HG03108 (cell line): ENCODE results near the gene DSTN.

Source experiments
- ATAC-seq: cut with Tn5 transposase; IDR thresholded peaks from one replicate; pipeline ENCODE4 v1.9.1; 2021; ENCODE audit warnings: moderate library complexity; ENCODE audit not compliant: unreplicated experiment

Gene DSTN

GRCh38 chr20:17611540-17612286 is 41.8 kb downstream of the DSTN start:
- no peak for ATAC-seq

GRCh38 chr20:17612287-17612991 is 42.6 kb downstream of the DSTN start:
- no peak for ATAC-seq

- ATAC-seq: no peak
These were observed 43.1 kb downstream of the DSTN start for GRCh38 chr20:17612992-17613327.

GRCh38 chr20:17613328-17614175 is 43.7 kb downstream of the DSTN start:
- no peak for ATAC-seq

GRCh38 chr20:17614176-17614811 is 44.4 kb downstream of the DSTN start:
- no peak for ATAC-seq

GRCh38 chr20:17614812-17615644 is 45.2 kb downstream of the DSTN start:
- ATAC-seq: no peak

GRCh38 chr20:17615645-17616479 is 46.0 kb downstream of the DSTN start:
- ATAC-seq: no peak

GRCh38 chr20:17616480-17617211 is 46.8 kb downstream of the DSTN start:
- ATAC-seq: no peak

GRCh38 chr20:17617212-17617867 is 47.5 kb downstream of the DSTN start:
- no peak for ATAC-seq

GRCh38 chr20:17617868-17618672 is 48.2 kb downstream of the DSTN start:
- ATAC-seq: no peak

GRCh38 chr20:17618673-17619013 is 48.8 kb downstream of the DSTN start:
- ATAC-seq: no peak

GRCh38 chr20:17619351-17620093 is 49.6 kb downstream of the DSTN start:
- ATAC-seq: no peak

- no peak for ATAC-seq
These were observed 50.7 kb downstream of the DSTN start for GRCh38 chr20:17620371-17621228.

GRCh38 chr20:17621229-17621968 is 51.5 kb downstream of the DSTN start:
- ATAC-seq: no peak
